ENCODE measurements around the gene KRT83.

DNA sequence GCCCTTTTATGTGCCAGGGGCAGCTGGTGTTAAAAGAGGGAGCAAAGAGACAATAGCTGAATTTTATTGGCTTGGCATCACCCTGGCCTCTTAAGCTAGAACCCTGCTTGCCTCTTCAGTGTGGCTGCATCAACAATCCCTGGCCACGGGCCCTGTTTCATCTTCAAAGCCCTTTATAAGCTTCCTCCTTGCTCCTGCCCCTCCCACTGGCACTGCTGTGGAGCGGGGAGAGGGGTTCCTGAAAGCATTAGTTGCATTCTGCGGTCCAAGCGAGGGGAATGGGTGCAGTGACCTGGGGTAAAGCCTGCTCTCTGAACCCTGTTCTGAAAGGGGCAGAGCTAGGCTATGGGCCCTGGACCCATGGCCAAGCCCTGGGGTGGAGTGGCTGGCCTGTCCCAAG, 220 bp upstream of the KRT83 start:
- TF ChIP-seq, protein P1, sequence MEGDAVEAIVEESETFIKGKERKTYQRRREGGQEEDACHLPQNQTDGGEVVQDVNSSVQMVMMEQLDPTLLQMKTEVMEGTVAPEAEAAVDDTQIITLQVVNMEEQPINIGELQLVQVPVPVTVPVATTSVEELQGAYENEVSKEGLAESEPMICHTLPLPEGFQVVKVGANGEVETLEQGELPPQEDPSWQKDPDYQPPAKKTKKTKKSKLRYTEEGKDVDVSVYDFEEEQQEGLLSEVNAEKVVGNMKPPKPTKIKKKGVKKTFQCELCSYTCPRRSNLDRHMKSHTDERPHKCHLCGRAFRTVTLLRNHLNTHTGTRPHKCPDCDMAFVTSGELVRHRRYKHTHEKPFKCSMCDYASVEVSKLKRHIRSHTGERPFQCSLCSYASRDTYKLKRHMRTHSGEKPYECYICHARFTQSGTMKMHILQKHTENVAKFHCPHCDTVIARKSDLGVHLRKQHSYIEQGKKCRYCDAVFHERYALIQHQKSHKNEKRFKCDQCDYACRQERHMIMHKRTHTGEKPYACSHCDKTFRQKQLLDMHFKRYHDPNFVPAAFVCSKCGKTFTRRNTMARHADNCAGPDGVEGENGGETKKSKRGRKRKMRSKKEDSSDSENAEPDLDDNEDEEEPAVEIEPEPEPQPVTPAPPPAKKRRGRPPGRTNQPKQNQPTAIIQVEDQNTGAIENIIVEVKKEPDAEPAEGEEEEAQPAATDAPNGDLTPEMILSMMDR (IDR thresholded peaks at IDR 0.05): no peak
- TF ChIP-seq POLR2A (IDR thresholded peaks at IDR 0.05): no peak

Data from uterus (tissue), 2 donors.